Kidney (tissue), 14 donors: ENCODE results near the gene EXOC7. TPM values are rescaled to one million over a fixed set of nuclear protein-coding genes. Genes with fewer than 3 reads are reported as not detected.

Experiments
- DNase-seq, 5 donors: peaks; one replicate each; pipeline ENCODE4 v3.0.0-alpha.2; 2013 to 2020
- FAIRE-seq: peaks from 2 replicates; lab custom pipeline; 2012; peaks lifted over from hg19 to GRCh38; lab: Jason Lieb, UNC
- H3K27ac ChIP-seq, 2 donors: one replicate each; pipeline ENCODE4 v1.7.0; 2013; ENCODE audit warnings: low read depth in 2 of 2, low read length in 2 of 2, inconsistent platforms in 1 of 2
- H3K27me3 ChIP-seq: one replicate; pipeline ENCODE4 v1.7.1; 2013; ENCODE audit warnings: low read length, inconsistent platforms; ENCODE audit not compliant: control insufficient read depth, insufficient read depth
- H3K36me3 ChIP-seq, 3 donors: one replicate each; pipeline versions ENCODE4 v1.7.0 to v1.7.1; 2013; ENCODE audit warnings: low read length in 3 of 3, control low read depth in 1 of 3, inconsistent platforms in 1 of 3; ENCODE audit not compliant: insufficient read depth in 3 of 3, control insufficient read depth in 2 of 3
- H3K4me1 ChIP-seq, 3 donors: one replicate each; pipeline versions ENCODE4 v1.7.0 to v1.7.1; 2013; ENCODE audit warnings: low read length in 3 of 3, inconsistent platforms in 1 of 3, low read depth in 1 of 3; ENCODE audit not compliant: control insufficient read depth in 2 of 3, insufficient read depth in 2 of 3
- H3K4me3 ChIP-seq, 3 donors: one replicate each; pipeline versions ENCODE4 v1.7.0 to v1.8.1; 2013; ENCODE audit warnings: low read length in 3 of 3, control low read depth in 1 of 3, inconsistent platforms in 1 of 3
- H3K9ac ChIP-seq, 3 donors: one replicate each; pipeline versions ENCODE4 v1.7.0 to v1.7.1; 2013; ENCODE audit warnings: low read length in 3 of 3, control low read depth in 1 of 3, inconsistent platforms in 1 of 3
- H3K9me3 ChIP-seq, 3 donors: one replicate each; pipeline versions ENCODE4 v1.7.0 to v1.7.1; 2013; ENCODE audit warnings: low read length in 3 of 3, control low read depth in 1 of 3, inconsistent platforms in 1 of 3; ENCODE audit not compliant: control insufficient read depth in 2 of 3, insufficient read depth in 1 of 3
- CTCF ChIP-seq: IDR thresholded peaks from 3 replicates; pipeline ENCODE4 v1.5.1; 2012; ENCODE audit warnings: mild to moderate bottlenecking, moderate library complexity, borderline replicate concordance; ENCODE audit not compliant: insufficient read depth; ENCODE audit errors: extremely low read depth
- intact Hi-C: fragments of 100-400 bp; cut with DNase I; formaldehyde crosslinking; loops from one replicate; pipeline ENCODE4 v1.11.1; 2022
- polyA plus RNA-seq: library from polyadenylated mRNA; stranded (reverse); fragments of 350-450 nt; fragmentation: Illumina TruSeq; extraction: RNeasy Lipid Tissue Mini Kit (QIAGEN cat#74804); gene quantifications from one replicate; pipeline ENCODE4 v1.2.3, GENCODE V29; 2014; ENCODE audit warnings: low read depth, low replicate concordance; ENCODE audit not compliant: insufficient read depth
- total RNA-seq: library from RNA; stranded (reverse); fragmentation: NEBNext Ultra II Directional; extraction: Animal tissue kit (Norgen Biotek cat#: 25700); gene quantifications from one replicate; pipeline ENCODE4 v1.2.1, GENCODE V29; 2021
- donor health status: control.
- donor health status: control.
- donor health status: control.
- donor health status: control.
- donor health status: control.
- donor health status: DM: yes; HTN: yes; CAD: no.
- donor health status: Normal renal cell carcinoma (clear cell type).

EXOC7 gene
- total and polyA plus RNA-seq, 2 donors from 2014 or later: 83.2 to 143 TPM

GRCh38 chr17:76135810-76136188, 32.2 kb upstream of the EXOC7 start:
- Histone ChIP-seq H3K27me3 (peaks cover 11% of the 10 kb centered on the region), H3K27ac (no peak overlapping the region), H3K36me3 (no peaks in the 10 kb centered on the region), H3K9me3 (no peaks in the 10 kb centered on the region), H3K4me3 (no peak overlapping the region), H3K4me1 (peaks cover 0 to 14% (median 10%) of the 10 kb centered on the region in 3 donors), H3K9ac (no peak overlapping the region)
- DNase-seq (no peak), FAIRE-seq (no peak)
- TF ChIP-seq CTCF: no peak
- intact Hi-C loops: no loop called here

GRCh38 chr17:76134911-76135809, 31.6 kb upstream of the EXOC7 start:
- H3K27me3 ChIP-seq: peaks cover 11% of the 10 kb centered on the region

GRCh38 chr17:76132574-76133338, 29.2 kb upstream of the EXOC7 start:
- H3K9ac ChIP-seq: no peak overlapping the region
- FAIRE-seq (no peak), DNase-seq (peak; percentile 78 to 92 (median 83))
- no peaks in the 10 kb centered on the region for H3K9me3 ChIP-seq
- no peaks in the 10 kb centered on the region for H3K36me3 ChIP-seq
- TF ChIP-seq CTCF: no peak
- intact Hi-C loops: no loop called here
- H3K27ac ChIP-seq: no peak overlapping the region
- H3K4me3 ChIP-seq: no peak overlapping the region
- H3K4me1 ChIP-seq: peaks cover 0 to 4% (median 0%) of the 10 kb centered on the region in 3 donors
- peaks cover 4% of the 10 kb centered on the region for H3K27me3 ChIP-seq

More at GRCh38 chr17:76134911-76135809, 31.6 kb upstream of the EXOC7 start:
- no peak for TF ChIP-seq CTCF
- no peak overlapping the region for H3K27ac ChIP-seq
- intact Hi-C loops: no loop called here
- peaks cover 0 to 12% (median 10%) of the 10 kb centered on the region in 3 donors for H3K4me1 ChIP-seq
- DNase-seq (peak in 3 of 5 donors; percentile 47 to 60 (median 52)), FAIRE-seq (no peak)
- H3K9ac ChIP-seq: no peak overlapping the region
- no peaks in the 10 kb centered on the region for H3K36me3 ChIP-seq
- no peaks in the 10 kb centered on the region for H3K9me3 ChIP-seq
- no peak overlapping the region for H3K4me3 ChIP-seq
